GM18870 (cell line): Measurements from ENCODE around the gene MAD1L1.
"Not testable (repeated sequence)": the region's sequence is repeated elsewhere in the genome, so short reads cannot be mapped to it uniquely, and the experiment has no call there.

Source experiments
- ATAC-seq: cut with Tn5 transposase; IDR thresholded peaks from one replicate; pipeline ENCODE4 v1.9.1; 2021; ENCODE audit warnings: moderate library complexity; ENCODE audit not compliant: unreplicated experiment

Gene MAD1L1

DNA sequence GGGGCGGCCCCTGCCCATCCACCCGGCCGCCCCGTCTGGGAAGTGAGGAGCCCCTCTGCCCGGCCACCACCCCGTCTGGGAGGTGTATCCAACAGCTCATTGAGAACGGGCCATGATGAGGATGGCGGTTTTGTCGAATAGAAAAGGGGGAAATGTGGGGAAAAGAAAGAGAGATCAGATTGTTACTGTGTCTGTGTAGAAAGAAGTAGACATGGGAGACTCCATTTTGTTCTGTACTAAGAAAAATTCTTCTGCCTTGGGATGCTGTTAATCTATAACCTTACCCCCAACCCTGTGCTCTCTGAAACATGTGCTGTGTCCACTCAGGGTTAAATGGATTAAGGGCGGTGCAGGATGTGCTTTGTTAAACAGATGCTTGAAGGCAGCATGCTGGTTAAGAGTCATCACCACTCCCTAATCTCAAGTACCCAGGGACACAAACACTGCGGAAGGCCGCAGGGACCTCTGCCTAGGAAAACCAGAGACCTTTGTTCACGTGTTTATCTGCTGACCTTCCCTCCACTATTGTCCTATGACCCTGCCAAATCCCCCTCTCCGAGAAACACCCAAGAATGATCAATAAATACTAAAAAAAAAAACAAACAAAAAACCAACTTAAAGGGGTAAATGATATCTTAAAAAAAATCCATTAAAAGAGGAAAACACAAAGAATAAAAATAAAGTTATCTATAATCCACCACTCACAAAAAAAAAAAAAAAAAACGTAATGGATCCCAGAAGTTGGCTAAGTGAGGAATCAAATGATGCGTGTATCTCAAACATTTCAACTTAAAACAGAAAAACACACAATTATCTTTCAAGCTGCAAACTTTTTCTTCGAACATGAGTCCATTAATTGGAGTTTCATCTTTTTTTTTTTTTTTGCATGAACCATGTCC is 70.5 kb downstream of the MAD1L1 start:
- not testable (repeated sequence) for ATAC-seq

DNA sequence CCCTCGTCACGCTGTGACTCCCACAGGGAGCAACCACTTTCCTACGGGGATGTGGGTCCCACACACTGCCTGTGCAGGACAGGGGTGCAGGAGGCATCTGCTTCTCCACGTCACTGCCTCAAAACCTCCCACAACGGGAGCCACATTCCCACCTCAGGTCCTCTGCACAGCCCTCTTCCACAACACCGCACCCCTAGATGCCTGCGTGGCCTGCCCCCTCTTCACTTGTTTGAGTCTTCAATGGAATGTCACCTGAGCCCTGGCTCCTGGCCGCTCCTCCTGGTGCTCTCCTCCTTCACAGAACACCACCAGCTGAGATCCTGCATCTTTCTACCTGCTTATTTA is 73.6 kb downstream of the MAD1L1 start:
- no peak for ATAC-seq

DNA sequence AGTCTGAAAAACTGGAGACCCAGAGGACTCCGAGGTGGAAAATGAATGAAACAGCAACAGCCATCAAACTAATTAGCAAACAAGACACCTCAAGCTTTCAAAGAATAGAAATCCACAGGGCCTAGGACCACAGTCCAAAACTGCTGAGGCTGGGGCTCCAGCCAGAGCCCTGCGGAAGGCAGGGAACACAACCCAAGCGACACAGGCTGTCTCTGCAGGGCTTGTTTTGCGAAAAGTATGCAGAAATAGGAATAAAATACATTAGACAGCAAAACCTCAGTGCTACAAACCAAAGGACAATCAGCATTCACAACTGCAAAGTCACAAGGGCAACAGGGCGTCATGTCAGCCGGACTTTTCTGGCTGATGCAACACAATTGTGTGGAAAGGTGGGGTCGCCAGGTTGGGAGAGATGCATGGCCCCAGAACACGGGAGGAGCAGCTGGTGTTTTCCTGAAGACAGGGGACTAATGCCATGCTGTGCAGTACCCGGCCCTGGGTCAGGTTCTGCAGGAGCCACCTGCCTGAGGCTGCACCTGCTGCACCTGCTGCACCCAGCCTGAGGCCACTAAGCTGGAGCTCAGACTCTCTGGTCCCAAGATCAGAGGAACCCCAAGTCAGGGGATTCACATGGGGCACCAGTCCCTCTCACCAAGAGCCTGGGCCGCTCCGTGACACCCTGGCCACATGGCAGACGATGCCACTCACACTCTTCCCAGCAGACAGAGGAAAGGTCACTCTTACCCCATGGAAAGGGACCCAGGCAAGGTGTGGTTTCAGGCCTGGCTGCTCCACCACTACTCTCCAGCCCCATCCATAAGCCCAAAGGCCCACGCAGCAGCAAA is 74.2 kb downstream of the MAD1L1 start:
- ATAC-seq = no peak

DNA sequence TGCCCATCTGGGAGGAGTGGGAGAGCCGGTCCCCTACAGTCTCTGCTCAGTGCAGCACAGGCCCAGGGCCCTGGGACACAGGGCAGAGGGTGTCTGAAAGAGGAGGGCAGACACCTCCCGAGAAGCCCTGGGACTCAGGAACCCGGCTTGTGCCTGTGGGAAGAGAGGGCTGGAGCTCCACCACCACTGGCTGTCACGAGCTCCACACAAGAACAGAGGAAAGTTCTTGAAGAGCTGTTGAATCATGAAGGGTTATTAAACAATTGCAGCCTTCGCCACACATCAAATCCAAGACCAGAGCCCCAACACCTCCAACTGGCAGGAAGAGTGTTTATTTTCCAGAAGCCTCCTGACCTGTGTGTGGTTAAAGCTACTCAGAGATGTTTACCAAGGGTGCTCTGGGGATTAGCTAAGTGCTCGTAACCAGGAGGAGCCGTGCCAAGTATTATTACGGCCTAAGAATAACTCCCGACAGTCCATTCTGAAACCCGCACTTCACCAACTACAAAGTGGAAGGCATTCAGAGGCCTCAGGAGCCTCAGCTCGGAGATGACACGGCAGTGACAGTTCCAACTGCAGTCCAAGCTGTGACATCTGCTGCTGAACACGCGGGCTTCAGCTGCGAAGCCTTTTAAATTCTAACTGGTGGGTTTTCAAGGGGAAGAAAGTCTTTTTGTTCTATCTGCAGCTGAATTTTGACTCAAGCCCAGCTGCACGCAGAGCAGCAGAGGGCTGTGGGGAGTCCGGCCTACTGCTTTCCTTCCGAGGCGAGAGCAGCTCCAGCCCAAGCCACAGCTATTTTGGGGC is 75.1 kb downstream of the MAD1L1 start:
- no peak for ATAC-seq

DNA sequence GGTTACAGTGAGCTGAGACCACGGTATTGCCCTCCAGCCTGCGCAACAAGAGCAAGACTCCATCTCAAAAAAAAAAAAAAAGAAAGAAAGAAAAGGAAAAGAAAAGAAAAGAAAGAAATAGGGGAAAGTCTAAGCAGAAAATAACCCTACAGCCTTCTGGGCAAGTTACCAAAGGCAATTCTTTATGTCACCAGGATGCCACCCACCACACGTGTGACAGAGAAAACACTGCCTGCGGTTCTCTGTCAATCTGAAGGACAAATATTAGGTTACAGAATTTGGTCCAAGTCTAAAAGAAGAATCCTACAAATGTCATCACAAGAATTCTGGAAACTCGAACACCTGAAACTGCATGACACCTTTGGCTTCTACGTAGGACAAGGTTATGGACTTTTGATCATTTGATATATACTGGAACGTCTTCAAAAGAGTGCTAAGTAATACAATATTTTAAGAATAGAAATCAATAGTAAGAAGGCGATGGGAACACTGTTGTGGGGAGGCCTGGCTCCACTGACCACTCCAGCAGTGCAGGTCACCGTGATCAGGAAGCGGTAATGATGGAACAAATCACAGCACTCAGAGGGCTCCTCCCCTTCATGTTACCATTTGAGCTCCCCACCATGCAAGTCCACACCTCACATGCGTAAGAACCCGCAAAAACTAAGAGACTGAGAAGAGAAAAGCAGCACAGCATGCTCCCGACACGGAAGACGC is 75.8 kb downstream of the MAD1L1 start:
- no peak for ATAC-seq

DNA sequence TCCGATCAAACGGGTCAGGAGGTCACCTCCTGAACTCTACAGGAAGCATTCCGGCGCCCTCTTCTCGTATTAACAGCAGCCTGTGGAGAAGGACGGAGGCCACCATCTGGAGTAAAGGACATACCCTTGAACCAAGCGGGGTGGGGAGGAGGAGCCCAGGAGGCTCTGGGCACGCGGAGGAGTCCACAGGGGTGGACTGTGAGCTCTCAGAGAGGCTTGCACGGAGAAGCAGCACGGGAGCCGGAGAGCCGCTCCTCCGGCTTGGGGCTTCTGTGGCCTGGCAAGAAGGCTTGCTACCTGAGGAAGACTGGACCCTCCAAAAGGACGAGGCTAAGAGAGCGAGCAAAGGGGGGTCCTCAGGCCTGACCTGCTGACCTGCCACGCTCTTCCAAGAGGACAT is 77.9 kb downstream of the MAD1L1 start:
- no peak for ATAC-seq

DNA sequence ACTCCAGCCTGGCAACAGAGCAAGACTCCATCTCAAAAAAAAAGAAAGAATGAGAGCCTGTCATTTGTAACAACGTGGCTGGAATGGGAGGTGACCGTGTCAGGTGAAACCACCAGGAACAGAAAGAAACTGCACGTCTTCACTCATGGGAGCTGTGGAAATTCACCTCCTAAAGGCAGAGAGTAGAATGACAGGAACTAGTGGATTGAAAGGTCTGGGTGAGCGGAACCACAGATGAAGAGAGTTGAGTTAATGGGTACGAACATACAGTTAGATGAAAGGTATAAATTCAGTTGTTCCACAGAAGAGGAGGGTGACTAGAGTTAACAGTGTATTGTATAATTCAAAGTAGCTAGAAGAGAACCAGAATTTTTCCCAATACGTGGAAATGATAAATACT is 78.6 kb downstream of the MAD1L1 start:
- ATAC-seq = no peak

DNA sequence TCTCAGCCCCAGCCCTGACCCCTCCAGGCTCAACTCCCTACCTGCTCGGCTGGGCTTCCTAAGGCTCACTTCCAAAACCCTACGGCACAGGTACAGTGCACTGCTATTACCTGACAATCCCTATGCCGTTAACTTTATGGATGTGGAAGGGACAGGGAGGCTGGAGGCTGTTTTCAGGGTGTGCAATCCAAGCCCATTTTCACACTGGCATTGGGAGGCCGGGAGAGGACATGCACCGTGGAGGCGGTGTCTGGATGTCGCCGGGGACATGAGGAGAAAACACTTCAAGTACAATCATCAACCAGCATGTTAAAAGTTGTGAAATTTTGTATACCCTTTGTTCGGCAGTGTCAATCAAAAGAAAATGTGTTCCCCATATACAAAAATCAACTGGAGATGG is 80.1 kb downstream of the MAD1L1 start:
- no peak for ATAC-seq

DNA sequence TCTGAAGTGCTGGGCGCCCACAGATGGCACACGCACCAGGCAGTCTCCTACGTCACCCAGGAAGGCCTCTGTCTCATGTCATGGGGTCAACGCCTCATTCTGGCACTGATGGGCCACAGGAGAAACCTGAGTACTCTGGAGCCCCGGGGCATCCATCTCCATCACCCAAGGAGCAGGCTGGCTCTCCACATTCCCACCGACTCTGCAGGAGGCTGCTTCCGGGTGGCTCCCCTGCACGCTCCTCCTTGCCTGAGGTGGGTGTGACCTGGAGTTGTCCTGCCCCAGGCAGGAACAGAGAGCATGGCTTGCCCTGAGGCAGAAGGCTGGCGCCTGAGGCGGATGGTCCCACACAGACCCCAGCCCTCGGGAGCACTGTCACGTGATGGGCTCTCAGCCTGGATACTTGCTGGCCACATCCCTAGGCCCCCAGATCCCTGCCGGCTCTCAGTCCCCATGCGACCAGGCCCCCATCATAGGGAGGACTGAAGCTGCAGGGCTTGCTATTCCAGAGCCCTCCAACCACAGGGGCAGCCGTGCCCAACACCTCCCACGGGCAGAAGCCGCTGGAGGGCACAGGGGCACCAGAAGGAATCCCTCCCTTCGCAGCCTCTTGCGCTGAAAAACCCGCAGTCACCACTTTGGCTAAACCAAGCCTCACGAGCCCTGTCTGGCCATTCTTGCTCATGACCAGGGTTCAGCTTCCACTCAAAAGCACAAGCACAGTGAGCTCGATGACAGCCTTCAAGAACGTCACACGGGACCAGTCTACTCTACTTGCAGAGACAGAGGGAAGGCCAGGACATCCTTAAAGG is 80.7 kb downstream of the MAD1L1 start:
- no peak for ATAC-seq

DNA sequence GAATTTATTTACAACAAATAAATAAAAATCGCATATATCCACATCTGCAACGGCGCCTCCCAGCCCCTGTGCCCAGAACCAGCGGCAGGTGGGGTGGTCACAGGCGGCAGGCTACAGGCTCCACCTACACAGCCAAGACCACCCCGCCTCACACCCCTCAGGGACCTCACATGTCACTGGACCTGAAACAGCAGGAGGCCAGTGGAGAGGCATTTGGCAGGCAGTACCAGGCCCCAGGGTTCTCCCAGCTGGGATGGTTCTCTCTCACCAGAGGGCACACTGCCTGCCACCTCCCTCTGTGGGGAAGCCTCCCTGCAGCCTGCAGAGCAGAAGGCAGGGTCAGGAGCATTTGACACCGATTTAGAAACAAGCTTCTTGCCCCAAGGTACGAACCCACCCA is 81.5 kb downstream of the MAD1L1 start:
- no peak for ATAC-seq

DNA sequence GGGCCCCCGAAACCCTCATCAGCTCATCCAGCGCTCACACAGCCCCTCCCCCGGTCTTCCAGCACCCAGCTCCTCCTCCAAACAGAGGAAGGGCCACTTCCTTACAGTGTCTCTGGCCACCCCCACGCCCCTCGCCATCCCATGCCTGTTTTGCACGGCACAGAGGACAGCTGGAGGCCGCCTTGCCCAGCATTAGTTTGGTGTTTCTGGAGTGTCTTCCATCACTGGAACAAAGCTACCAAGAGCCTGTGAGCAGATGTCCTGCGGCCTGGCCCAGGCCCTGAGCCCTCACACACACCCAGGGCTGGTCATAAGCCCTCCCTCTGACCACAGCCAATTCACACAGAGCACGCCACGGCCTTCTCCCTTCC is 82.3 kb downstream of the MAD1L1 start:
- ATAC-seq = no peak

DNA sequence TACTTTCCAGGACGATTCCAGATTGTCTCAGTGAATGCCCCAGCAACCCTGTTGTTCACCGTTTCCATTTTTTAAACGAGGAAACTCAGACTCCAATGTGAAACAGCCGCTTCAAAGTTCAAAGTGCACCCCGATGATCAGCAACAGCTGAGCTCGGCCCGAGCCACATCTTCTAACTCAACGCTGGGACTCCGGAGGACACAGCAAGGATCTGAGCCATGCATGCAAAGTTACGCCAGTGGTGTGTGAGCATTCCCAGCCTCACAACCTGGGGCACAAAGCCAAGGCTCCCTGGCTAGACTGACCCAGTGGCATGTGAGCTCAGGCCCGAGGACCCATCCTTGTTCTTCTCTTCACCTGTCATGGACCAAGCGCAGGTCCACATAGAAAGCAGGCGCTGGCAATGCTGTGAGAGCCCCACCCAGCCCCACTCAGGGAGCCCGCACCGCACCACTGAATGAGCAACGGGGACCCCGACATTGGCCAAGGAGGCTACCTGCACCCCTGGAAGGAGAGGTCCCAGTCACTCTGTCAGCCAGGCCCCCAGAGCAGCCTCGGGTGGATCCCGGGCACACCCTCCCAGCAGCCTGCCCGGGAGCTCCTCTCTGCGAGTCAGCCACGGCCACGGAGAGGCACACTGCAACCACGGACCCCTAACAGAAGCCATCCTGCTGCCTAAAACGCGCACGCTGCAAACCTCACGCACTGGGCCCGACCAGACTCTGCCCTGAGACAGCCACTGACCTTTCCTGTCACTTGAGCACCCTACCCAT is 82.9 kb downstream of the MAD1L1 start:
- no peak for ATAC-seq

DNA sequence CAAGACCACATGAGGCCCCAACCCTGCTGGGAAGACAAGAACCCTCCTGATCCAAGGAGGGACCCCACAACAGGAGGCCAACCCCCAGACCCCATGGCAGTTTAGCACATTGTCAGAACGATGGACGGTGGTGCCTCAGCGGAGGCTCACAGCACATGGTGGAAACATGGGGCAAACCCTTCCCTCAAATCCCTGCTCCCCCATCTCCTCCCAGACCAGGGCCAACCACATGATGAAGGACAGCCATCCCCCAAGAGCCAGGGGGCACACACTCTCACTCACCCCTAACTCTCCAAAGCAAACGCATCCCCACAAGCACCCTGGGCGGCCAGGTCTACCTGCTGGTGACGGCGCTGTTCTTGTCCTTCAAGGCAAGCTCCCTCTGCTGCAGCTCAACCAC is 83.9 kb downstream of the MAD1L1 start:
- no peak for ATAC-seq

DNA sequence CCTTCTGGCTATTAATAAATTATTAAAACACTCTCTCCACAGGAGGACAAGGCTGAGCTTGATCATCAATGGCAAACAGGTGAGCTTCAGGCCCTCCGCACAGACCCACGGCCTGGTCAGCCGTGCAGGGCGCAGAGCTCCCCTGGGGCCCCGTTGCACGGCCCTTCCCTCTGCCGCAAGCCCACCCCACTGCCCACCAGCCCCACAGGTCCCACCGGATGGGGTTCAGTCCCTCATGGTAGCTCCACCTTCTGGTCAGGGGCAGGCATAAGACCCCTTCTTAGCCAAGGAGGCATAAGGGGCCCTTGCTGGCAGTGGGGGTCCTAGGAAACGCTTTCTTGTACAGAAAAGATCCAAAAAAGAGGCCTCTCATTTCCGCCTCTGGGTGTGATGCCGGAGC is 84.6 kb downstream of the MAD1L1 start:
- no peak for ATAC-seq

DNA sequence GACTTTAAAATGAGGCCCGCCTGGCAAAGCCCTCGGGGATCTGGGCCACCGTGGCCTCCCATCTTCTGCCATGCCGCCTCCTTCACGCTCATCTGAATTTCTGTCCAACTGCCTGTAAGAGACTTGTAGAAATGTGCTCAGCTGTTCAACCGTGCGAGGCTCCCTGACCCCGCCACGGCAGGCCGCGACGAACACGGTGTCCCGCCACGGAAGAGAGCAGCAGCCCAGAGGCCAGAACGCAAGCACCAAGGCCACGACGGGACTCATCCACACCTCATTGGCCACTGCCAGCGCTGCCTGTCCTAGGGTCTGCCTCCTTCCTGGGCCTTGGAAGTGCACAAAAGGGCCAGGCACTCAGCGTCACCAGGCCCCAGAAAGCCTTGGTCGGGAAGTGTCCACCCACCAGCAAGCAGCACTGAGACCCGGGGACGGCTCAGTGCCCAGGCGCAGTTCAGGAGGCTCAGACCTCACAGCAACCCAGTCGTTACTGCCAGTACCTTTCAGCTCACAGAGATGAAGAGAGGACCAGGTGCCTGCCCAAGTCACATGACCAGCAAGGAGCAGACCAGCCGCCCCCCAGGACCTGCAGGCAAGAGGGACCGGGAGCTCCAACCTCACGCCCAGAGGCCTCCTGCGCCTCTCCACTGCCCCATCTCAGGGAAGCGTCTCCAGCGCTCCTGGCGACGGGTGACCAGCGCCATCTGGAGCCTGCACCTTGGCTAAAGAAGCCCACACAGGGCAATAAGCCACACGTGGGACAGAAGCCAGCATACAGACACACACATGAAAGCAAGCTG is 85.9 kb downstream of the MAD1L1 start:
- no peak for ATAC-seq

DNA sequence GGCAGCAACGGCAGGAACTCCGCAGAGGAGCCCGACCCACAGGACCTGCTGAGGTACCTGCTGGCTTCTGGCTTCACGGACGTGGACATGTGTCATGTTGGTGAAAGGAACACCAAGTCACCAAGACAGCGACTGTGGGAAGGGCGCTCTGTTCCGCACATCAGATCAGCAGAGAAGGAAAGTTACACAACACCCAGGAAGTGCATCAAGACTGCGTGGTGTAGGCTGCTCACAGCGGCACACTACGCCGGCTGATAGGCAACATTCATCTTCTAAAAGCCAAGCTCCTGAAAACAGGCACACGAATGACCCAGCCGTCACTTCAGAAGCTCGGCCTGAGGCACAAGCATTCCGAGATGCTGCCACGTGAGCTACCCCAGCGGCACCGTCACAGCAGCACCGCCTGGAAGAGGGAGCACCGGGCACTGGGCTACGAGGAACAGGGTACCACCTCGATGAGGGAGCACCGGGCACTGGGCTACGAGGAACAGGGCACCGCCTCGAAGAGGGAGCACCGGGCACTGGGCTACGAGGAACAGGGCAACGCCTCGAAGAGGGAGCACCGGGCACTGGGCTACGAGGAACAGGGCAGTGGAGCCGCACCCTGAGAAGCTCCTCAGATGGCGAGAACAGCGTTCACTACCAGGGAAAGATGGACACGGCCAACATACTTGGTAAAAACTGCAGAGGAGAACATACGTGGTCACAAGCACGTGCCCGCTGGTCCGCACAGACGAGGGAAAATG is 86.7 kb downstream of the MAD1L1 start:
- no peak for ATAC-seq

DNA sequence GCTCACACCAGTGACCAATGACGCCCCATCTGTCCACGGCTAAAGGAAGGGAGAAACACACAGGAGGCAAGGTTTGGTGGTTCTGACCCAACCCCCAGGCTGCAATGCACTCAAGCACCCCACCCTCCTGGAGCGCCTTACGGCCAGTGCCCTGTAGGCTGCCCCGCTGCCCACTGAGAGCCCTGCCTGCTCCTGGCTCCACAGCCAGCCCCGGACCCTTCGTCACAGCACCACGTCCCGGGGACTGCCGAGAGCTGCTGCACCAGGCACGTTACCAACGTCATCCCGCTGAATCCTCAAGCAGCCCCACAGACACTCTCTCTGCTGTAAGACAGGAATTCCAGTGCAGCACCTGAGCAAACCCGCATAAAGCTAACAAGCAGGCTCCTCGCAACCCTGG is 87.8 kb downstream of the MAD1L1 start:
- ATAC-seq = no peak
